GM23338 (cell line): ENCODE measurements around the gene COMMD4. TPM values are rescaled to one million over a fixed set of nuclear protein-coding genes. Genes with fewer than 3 reads are reported as not detected.

ENCODE experiments used
- ATAC-seq: fragments of 200-7000 bp; cut with Tn5 transposase; 3 replicates; pipeline ENCODE4 v1.9.1; 2020
- DNase-seq: peaks from one replicate; pipeline ENCODE4 v3.0.0-alpha.2; 2015; ENCODE audit warnings: low spot score
- H2AFZ ChIP-seq: fragments of 200-600 bp; sonication (generic); 2 replicates; pipeline ENCODE4 v1.8.0; 2016; ENCODE audit warnings: antibody characterized with exemption, mild to moderate bottlenecking, moderate library complexity
- H3F3A ChIP-seq: fragments of 200-600 bp; sonication (generic); replicated peaks from 2 replicates; pipeline ENCODE4 v1.8.0; 2017; ENCODE audit warnings: antibody characterized with exemption, mixed run types, low read depth
- H3K27ac ChIP-seq: fragments of 200-600 bp; sonication (generic); 2 replicates; pipeline ENCODE4 v1.6.1; 2016; ENCODE audit warnings: low read depth
- H3K27me3 ChIP-seq: fragments of 200-600 bp; sonication (generic); 2 replicates; pipeline ENCODE4 v1.8.0; 2016; ENCODE audit warnings: mild to moderate bottlenecking, mixed run types, moderate library complexity; ENCODE audit not compliant: insufficient read depth
- H3K36me3 ChIP-seq: fragments of 200-600 bp; sonication (generic); 2 replicates; pipeline ENCODE4 v1.8.0; 2016; ENCODE audit warnings: mild to moderate bottlenecking; ENCODE audit not compliant: insufficient read depth
- H3K4me1 ChIP-seq: fragments of 200-600 bp; sonication (generic); 2 replicates; pipeline ENCODE4 v1.8.0; 2016; ENCODE audit warnings: mild to moderate bottlenecking, moderate library complexity; ENCODE audit not compliant: insufficient read depth
- H3K4me2 ChIP-seq: fragments of 200-600 bp; sonication (generic); 2 replicates; pipeline ENCODE4 v1.7.1; 2017; ENCODE audit warnings: mixed run types
- H3K4me3 ChIP-seq: fragments of 200-600 bp; sonication (generic); 2 replicates; pipeline ENCODE4 v1.6.1; 2016; ENCODE audit warnings: mixed run types
- H3K79me2 ChIP-seq: fragments of 200-600 bp; sonication (generic); replicated peaks from 2 replicates; pipeline ENCODE4 v1.8.0; 2017; ENCODE audit warnings: mild to moderate bottlenecking; ENCODE audit not compliant: insufficient read depth
- H3K9me2 ChIP-seq: fragments of 200-600 bp; sonication (generic); 2 replicates; pipeline ENCODE4 v1.8.0; 2017; ENCODE audit not compliant: insufficient read depth
- H4K20me1 ChIP-seq: fragments of 200-600 bp; sonication (generic); replicated peaks from 2 replicates; pipeline ENCODE4 v1.8.0; 2017; ENCODE audit warnings: mild to moderate bottlenecking; ENCODE audit not compliant: insufficient read depth
- H3K27ac Mint-ChIP-seq: 2 replicates; pipeline ENCODE4 v1.8.0; 2020; ENCODE audit warnings: inconsistent platforms, mild to moderate bottlenecking, moderate library complexity, mixed read lengths
- H3K27me3 Mint-ChIP-seq: 3 replicates; pipeline ENCODE4 v1.8.0; 2022; ENCODE audit warnings: low read depth, mild to moderate bottlenecking, moderate library complexity, mixed read lengths, inconsistent platforms; ENCODE audit not compliant: insufficient read depth, poor library complexity
- H3K36me3 Mint-ChIP-seq: 3 replicates; pipeline ENCODE4 v1.8.0; 2021; ENCODE audit warnings: low read depth, mild to moderate bottlenecking, inconsistent platforms, moderate library complexity, mixed read lengths
- H3K4me1 Mint-ChIP-seq: 3 replicates; pipeline ENCODE4 v1.8.0; 2020; ENCODE audit warnings: mild to moderate bottlenecking, inconsistent platforms, mixed read lengths
- H3K4me3 Mint-ChIP-seq: 3 replicates; pipeline ENCODE4 v1.8.0; 2021; ENCODE audit warnings: moderate library complexity, mild to moderate bottlenecking, inconsistent platforms, mixed read lengths
- H3K9me3 Mint-ChIP-seq: 3 replicates; pipeline ENCODE4 v1.8.0; 2020; ENCODE audit warnings: moderate library complexity, mild to moderate bottlenecking, inconsistent platforms, mixed read lengths
- CREB1 ChIP-seq: fragments of 250-450 bp; sonication (Bioruptor Pico); IDR thresholded peaks from 2 replicates; pipeline ENCODE4 v1.5.0; 2020; ENCODE audit warnings: low read depth, mild to moderate bottlenecking, moderate library complexity
- CTCF ChIP-seq, 2 experiments: fragments of 200-600 bp in 1 of 2; sonication (generic) in 1 of 2; conservative IDR thresholded peaks; 2 replicates each; pipeline versions ENCODE4 v1.5.1 to v1.6.1; 2016 to 2017; ENCODE audit warnings: antibody characterized with exemption in 2 of 2, low read depth in 2 of 2, mild to moderate bottlenecking in 2 of 2, moderate library complexity in 1 of 2
- ETS1 ChIP-seq: IDR thresholded peaks from 2 replicates; pipeline ENCODE4 v1.6.1; 2016; ENCODE audit warnings: antibody characterized with exemption
- EZH2 ChIP-seq: fragments of 200-600 bp; sonication (generic); IDR thresholded peaks from one replicate; pipeline ENCODE4 v1.8.0; 2017; ENCODE audit warnings: antibody characterized with exemption, mild to moderate bottlenecking, low read depth; ENCODE audit not compliant: unreplicated experiment
- EZH2phosphoT487 ChIP-seq: fragments of 200-600 bp; sonication (generic); IDR thresholded peaks from one replicate; pipeline ENCODE4 v1.8.1; 2018; ENCODE audit warnings: antibody characterized with exemption; ENCODE audit not compliant: unreplicated experiment
- JUNB ChIP-seq: IDR thresholded peaks from one replicate; pipeline ENCODE4 v1.6.1; 2016; ENCODE audit warnings: antibody characterized with exemption; ENCODE audit not compliant: unreplicated experiment
- NANOG ChIP-seq: IDR thresholded peaks from 2 replicates; pipeline ENCODE4 v1.6.1; 2016; ENCODE audit warnings: antibody characterized with exemption, borderline replicate concordance
- POLR2AphosphoS5 ChIP-seq: IDR thresholded peaks from 2 replicates; pipeline ENCODE4 v1.6.1; 2016; ENCODE audit warnings: antibody characterized with exemption, low read depth
- REST ChIP-seq: IDR thresholded peaks from one replicate; pipeline ENCODE4 v1.6.1; 2018; ENCODE audit warnings: antibody characterized with exemption; ENCODE audit not compliant: unreplicated experiment
- STAT1 ChIP-seq: IDR thresholded peaks from one replicate; pipeline ENCODE4 v1.6.1; 2016; ENCODE audit warnings: antibody characterized with exemption; ENCODE audit not compliant: unreplicated experiment
- ZNF114 ChIP-seq: fragments of 250-450 bp; sonication (Bioruptor Pico); IDR thresholded peaks from 2 replicates; pipeline ENCODE4 v1.5.0; 2020; ENCODE audit warnings: mild to moderate bottlenecking, moderate library complexity
- ZNF331 ChIP-seq: fragments of 250-450 bp; sonication (Bioruptor Pico); IDR thresholded peaks from 2 replicates; pipeline ENCODE4 v1.5.0; 2020; ENCODE audit warnings: low read depth, mild to moderate bottlenecking, moderate library complexity
- polyA plus RNA-seq: library from polyadenylated mRNA; unstranded; fragments of >200 nt; fragmentation: Nextera tagmentation; extraction: Ambion mirVana; gene quantifications from 2 replicates; pipeline ENCODE4 v1.2.1, GENCODE V29; 2016
- total RNA-seq: library from RNA; depleted of rRNA; stranded (reverse); fragments of >200 nt; shearing (Covaris generic); gene quantifications from 2 replicates; pipeline ENCODE4 v1.2.3, GENCODE V29; 2014
- TF ChIP-seq, protein P1 (sequence below): fragments of 250-450 bp; sonication (Bioruptor Pico); IDR thresholded peaks from 2 replicates; pipeline ENCODE4 v1.5.0; 2020; ENCODE audit warnings: mild to moderate bottlenecking, moderate library complexity

The COMMD4 gene
- total and polyA plus RNA-seq, 2 experiments from 2014 or later = 131 TPM

- TF ChIP-seq REST (no peak), ZNF331 (no peak), ETS1 (no peak), JUNB (no peak), POLR2AphosphoS5 (no peak), CTCF (conservative IDR thresholded peaks at IDR 0.05; ENCODE audit: low read depth in 2 of 2) (no peak), STAT1 (no peak), CREB1 (CRISPR knock-in tag) (no peak), ZNF114 (CRISPR knock-in tag) (no peak), NANOG (no peak), EZH2phosphoT487 (no peak), EZH2 (no peak)
These were observed 30.3 kb downstream of the COMMD4 start (continued) for GRCh38 chr15:75366163-75366562.

DNA sequence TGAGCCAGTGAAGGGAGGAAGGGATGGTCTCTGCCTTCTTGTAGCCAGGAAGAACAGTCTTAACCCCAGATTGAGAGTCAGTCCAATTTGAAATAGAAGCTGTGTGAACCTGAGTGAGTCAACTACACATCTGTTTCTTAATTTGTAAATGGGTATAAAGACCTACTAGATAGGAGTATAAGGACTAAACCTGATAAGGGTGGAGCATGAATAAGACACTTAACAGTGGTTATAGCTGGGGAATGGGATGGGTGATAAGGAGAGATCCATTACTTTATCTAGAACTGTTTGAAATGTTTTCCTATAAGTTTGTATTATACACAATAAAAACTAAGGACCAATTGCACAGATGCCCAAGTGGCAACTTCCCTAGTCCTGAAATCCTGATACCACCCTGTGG, 31.1 kb downstream of the COMMD4 start:
- no peaks in the 10 kb centered on the region for H3K9me2 ChIP-seq
- peaks cover 26% of the 10 kb centered on the region; the same call in 1 of the 2 replicates for H3F3A ChIP-seq
- H3K36me3 ChIP-seq = peaks cover 11% of the 10 kb centered on the region; the same call in 1 of the 2 replicates
- H3K9me3 Mint-ChIP-seq = no peaks in the 10 kb centered on the region; the same call in 2 of the 3 replicates
- H3K27ac ChIP-seq = no peak overlapping the region
- H3K27me3 ChIP-seq = no peaks in the 10 kb centered on the region
- H2AFZ ChIP-seq = no peak overlapping the region
- H3K4me1 Mint-ChIP-seq = peaks cover 12% of the 10 kb centered on the region
- peaks cover 52% of the 10 kb centered on the region for H3K36me3 Mint-ChIP-seq
- 0 out of 2 replicates have a peak, but pooled peaks cover 6% of the 10 kb centered on the region for H3K79me2 ChIP-seq
- H4K20me1 ChIP-seq = peaks cover 1% of the 10 kb centered on the region
- H3K27ac Mint-ChIP-seq = no peak overlapping the region
- DNase-seq (no peak), ATAC-seq (no peak)
- H3K27me3 Mint-ChIP-seq = peaks cover 12% of the 10 kb centered on the region
- no peak overlapping the region for H3K4me3 Mint-ChIP-seq
- no peak overlapping the region; the same call in 1 of the 2 replicates for H3K4me3 ChIP-seq
- H3K4me2 ChIP-seq = no peak overlapping the region
- peaks cover 13% of the 10 kb centered on the region; the same call in 1 of the 2 replicates for H3K4me1 ChIP-seq
- TF ChIP-seq ZNF331 (no peak), STAT1 (no peak)
- TF ChIP-seq, protein P1, sequence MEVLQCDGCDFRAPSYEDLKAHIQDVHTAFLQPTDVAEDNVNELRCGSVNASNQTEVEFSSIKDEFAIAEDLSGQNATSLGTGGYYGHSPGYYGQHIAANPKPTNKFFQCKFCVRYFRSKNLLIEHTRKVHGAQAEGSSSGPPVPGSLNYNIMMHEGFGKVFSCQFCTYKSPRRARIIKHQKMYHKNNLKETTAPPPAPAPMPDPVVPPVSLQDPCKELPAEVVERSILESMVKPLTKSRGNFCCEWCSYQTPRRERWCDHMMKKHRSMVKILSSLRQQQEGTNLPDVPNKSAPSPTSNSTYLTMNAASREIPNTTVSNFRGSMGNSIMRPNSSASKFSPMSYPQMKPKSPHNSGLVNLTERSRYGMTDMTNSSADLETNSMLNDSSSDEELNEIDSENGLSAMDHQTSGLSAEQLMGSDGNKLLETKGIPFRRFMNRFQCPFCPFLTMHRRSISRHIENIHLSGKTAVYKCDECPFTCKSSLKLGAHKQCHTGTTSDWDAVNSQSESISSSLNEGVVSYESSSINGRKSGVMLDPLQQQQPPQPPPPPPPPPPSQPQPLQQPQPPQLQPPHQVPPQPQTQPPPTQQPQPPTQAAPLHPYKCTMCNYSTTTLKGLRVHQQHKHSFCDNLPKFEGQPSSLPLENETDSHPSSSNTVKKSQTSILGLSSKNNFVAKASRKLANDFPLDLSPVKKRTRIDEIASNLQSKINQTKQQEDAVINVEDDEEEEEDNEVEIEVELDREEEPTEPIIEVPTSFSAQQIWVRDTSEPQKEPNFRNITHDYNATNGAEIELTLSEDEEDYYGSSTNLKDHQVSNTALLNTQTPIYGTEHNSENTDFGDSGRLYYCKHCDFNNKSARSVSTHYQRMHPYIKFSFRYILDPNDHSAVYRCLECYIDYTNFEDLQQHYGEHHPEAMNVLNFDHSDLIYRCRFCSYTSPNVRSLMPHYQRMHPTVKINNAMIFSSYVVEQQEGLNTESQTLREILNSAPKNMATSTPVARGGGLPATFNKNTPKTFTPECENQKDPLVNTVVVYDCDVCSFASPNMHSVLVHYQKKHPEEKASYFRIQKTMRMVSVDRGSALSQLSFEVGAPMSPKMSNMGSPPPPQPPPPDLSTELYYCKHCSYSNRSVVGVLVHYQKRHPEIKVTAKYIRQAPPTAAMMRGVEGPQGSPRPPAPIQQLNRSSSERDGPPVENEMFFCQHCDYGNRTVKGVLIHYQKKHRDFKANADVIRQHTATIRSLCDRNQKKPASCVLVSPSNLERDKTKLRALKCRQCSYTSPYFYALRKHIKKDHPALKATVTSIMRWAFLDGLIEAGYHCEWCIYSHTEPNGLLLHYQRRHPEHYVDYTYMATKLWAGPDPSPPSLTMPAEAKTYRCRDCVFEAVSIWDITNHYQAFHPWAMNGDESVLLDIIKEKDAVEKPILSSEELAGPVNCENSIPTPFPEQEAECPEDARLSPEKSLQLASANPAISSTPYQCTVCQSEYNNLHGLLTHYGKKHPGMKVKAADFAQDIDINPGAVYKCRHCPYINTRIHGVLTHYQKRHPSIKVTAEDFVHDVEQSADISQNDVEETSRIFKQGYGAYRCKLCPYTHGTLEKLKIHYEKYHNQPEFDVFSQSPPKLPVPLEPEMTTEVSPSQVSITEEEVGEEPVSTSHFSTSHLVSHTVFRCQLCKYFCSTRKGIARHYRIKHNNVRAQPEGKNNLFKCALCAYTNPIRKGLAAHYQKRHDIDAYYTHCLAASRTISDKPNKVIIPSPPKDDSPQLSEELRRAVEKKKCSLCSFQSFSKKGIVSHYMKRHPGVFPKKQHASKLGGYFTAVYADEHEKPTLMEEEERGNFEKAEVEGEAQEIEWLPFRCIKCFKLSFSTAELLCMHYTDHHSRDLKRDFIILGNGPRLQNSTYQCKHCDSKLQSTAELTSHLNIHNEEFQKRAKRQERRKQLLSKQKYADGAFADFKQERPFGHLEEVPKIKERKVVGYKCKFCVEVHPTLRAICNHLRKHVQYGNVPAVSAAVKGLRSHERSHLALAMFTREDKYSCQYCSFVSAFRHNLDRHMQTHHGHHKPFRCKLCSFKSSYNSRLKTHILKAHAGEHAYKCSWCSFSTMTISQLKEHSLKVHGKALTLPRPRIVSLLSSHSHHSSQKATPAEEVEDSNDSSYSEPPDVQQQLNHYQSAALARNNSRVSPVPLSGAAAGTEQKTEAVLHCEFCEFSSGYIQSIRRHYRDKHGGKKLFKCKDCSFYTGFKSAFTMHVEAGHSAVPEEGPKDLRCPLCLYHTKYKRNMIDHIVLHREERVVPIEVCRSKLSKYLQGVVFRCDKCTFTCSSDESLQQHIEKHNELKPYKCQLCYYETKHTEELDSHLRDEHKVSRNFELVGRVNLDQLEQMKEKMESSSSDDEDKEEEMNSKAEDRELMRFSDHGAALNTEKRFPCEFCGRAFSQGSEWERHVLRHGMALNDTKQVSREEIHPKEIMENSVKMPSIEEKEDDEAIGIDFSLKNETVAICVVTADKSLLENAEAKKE (CRISPR knock-in tag) = no peak
